Liver (tissue), 2 donors: Measurements from ENCODE around the gene MOSPD2.

Source experiments
- CTCF ChIP-seq: fragments of 150-350 bp; IDR thresholded peaks from 2 replicates; pipeline ENCODE4 v1.5.1; 2017; ENCODE audit warnings: improper control_type of control experiment, low read depth, low read length; ENCODE audit not compliant: missing input control
- REST ChIP-seq: IDR thresholded peaks from 2 replicates; pipeline ENCODE4 v1.6.1; 2016; ENCODE audit warnings: antibody characterized with exemption, mild to moderate bottlenecking
- donor health status: healthy.

DNA sequence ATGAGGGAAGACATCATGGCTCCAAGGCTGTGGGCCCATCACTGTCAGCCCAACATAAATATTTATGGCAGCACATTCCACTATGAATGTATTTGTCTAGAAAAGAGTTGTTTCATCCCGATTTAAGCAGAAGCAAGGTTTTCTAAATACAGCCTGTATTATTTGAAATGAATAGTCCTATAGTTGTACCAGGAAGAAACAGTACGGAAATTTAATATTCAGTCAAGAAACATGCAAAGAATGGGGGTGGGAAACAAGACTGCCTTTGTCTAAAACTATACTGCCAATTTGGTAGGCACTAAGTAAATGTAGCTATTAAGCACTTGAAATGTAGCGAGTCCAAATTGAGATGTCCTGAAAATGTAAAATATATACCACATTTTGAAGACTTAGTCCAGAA lies 69.1 kb downstream of the MOSPD2 start:
- TF ChIP-seq CTCF (no peak), REST (no peak)
